Stimulated activated CD8-positive, alpha-beta memory T cell treated with anti-CD3 and anti-CD28 coated beads, Interleukin-15, amount 100 ng/mL, for 4 hours (primary cell): ENCODE data around the gene SEC23IP.
A peak's percentile ranks its signal among the peaks of the same experiment; 100 is the strongest.
"Not testable (repeated sequence)": the region's sequence is repeated elsewhere in the genome, so short reads cannot be mapped to it uniquely, and the experiment has no call there.

Experiments used
- DNase-seq, 2 donors: peaks; one replicate each; pipeline ENCODE4 v3.0.0-alpha.2; 2020; ENCODE audit warnings: low read depth in 2 of 2

SEC23IP gene

GRCh38 chr10:119892188-119893065, at the start of gene SEC23IP:
SEC23IP (plus strand) TSS chr10:119892730; CDS start chr10:119892783, 53 bp downstream.
- DNase-seq, result peak; percentile 78 to 85

GRCh38 chr10:119845656-119846055, 46.9 kb upstream of the SEC23IP start:
- DNase-seq, result no peak

GRCh38 chr10:119849031-119849789, 43.3 kb upstream of the SEC23IP start:
- no peak for DNase-seq

- no peak for DNase-seq
Measured at GRCh38 chr10:119849944-119850343, 42.6 kb upstream of the SEC23IP start.

GRCh38 chr10:119852277-119852676, 40.3 kb upstream of the SEC23IP start:
- no peak for DNase-seq

GRCh38 chr10:119852822-119853221, 39.7 kb upstream of the SEC23IP start:
- no peak for DNase-seq

GRCh38 chr10:119853574-119853973, 39.0 kb upstream of the SEC23IP start:
- no peak for DNase-seq

GRCh38 chr10:119858063-119858462, 34.5 kb upstream of the SEC23IP start:
- no peak for DNase-seq

- no peak for DNase-seq
Measured at GRCh38 chr10:119859420-119860258, 32.9 kb upstream of the SEC23IP start.

- DNase-seq, result no peak
Measured at GRCh38 chr10:119860866-119861607, 31.5 kb upstream of the SEC23IP start.

GRCh38 chr10:119862524-119862923, 30.0 kb upstream of the SEC23IP start:
- no peak for DNase-seq

GRCh38 chr10:119863951-119864565, 28.5 kb upstream of the SEC23IP start:
- DNase-seq, result no peak

GRCh38 chr10:119865699-119866240, 26.8 kb upstream of the SEC23IP start:
- DNase-seq, result no peak

- no peak for DNase-seq
Measured at GRCh38 chr10:119867317-119867716, 25.2 kb upstream of the SEC23IP start.

- DNase-seq, result not testable (repeated sequence)
Measured at GRCh38 chr10:119869398-119869797, 23.1 kb upstream of the SEC23IP start.

GRCh38 chr10:119871881-119872609, 20.5 kb upstream of the SEC23IP start:
- DNase-seq, result peak; percentile 15 to 27

GRCh38 chr10:119872610-119872859, 20.0 kb upstream of the SEC23IP start, which contains the start of gene MCMBP:
MCMBP (minus strand) TSS chr10:119872843; CDS start chr10:119872584, 259 bp downstream.
- DNase-seq, result no peak

GRCh38 chr10:119872860-119873681, 19.5 kb upstream of the SEC23IP start:
- DNase-seq, result peak; percentile 64 to 80

GRCh38 chr10:119878524-119878923, 14.0 kb upstream of the SEC23IP start:
- no peak for DNase-seq
